ENCODE results near the gene SDHAF2.
A peak's percentile ranks its signal among the peaks of the same experiment; 100 is the strongest.
"Not testable (repeated sequence)": the region's sequence is repeated elsewhere in the genome, so short reads cannot be mapped to it uniquely, and the experiment has no call there.

Gene SDHAF2

GRCh38 chr11:61425367-61426131, 4.4 kb upstream of the SDHAF2 start:
- DNase-seq = no peak

- DNase-seq = peak; percentile 58
Observed at GRCh38 chr11:61429346-61429690, 606 bp upstream of the SDHAF2 start.

GRCh38 chr11:61430839-61431238, 915 bp downstream of the SDHAF2 start:
- not testable (repeated sequence) for DNase-seq

GRCh38 chr11:61437496-61437895, 7.6 kb downstream of the SDHAF2 start:
- no peak for DNase-seq

- DNase-seq = no peak
Observed at GRCh38 chr11:61439615-61440014, 9.7 kb downstream of the SDHAF2 start.

- no peak for DNase-seq
Observed at GRCh38 chr11:61442616-61443015, 12.7 kb downstream of the SDHAF2 start.

- peak; percentile 42 for DNase-seq
Observed at GRCh38 chr11:61445516-61445915, 15.6 kb downstream of the SDHAF2 start.

GRCh38 chr11:61446211-61446651, 16.3 kb downstream of the SDHAF2 start:
- peak; percentile 94 for DNase-seq

- no peak for DNase-seq
Observed at GRCh38 chr11:61447601-61448551, 18.0 kb downstream of the SDHAF2 start.

GRCh38 chr11:61448552-61448927, 18.6 kb downstream of the SDHAF2 start:
- no peak for DNase-seq

GRCh38 chr11:61452825-61453224, 22.9 kb downstream of the SDHAF2 start:
- no peak for DNase-seq

GRCh38 chr11:61453695-61454094, 23.8 kb downstream of the SDHAF2 start:
- DNase-seq = no peak

- peak; percentile 77 for DNase-seq
Observed at GRCh38 chr11:61454520-61454919, 24.6 kb downstream of the SDHAF2 start.

- peak; percentile 47 for DNase-seq
Observed at GRCh38 chr11:61460474-61460881, 30.6 kb downstream of the SDHAF2 start.

GRCh38 chr11:61460986-61461385, 31.1 kb downstream of the SDHAF2 start:
- no peak for DNase-seq

GRCh38 chr11:61467602-61468001, 37.7 kb downstream of the SDHAF2 start:
- not testable (repeated sequence) for DNase-seq

- DNase-seq = no peak
Observed at GRCh38 chr11:61468002-61468401, 38.1 kb downstream of the SDHAF2 start.

GRCh38 chr11:61472282-61472681, 42.4 kb downstream of the SDHAF2 start:
- no peak for DNase-seq

- DNase-seq = no peak
Observed at GRCh38 chr11:61472868-61473267, 42.9 kb downstream of the SDHAF2 start.

GRCh38 chr11:61473370-61474012, 43.6 kb downstream of the SDHAF2 start:
- DNase-seq = no peak

GRCh38 chr11:61474013-61474643, 44.2 kb downstream of the SDHAF2 start:
- no peak for DNase-seq

GRCh38 chr11:61475433-61475832, 45.5 kb downstream of the SDHAF2 start:
- DNase-seq = no peak

GRCh38 chr11:61476371-61476770, 46.4 kb downstream of the SDHAF2 start:
- no peak for DNase-seq
